H1 (cell line): ENCODE data around the gene VPS13C. TPM values are rescaled to one million over a fixed set of nuclear protein-coding genes. Genes with fewer than 3 reads are reported as not detected.

Source experiments
- CBX5 ChIP-seq: fragments of 300-800, 300-1000 bp; sonication (generic); IDR thresholded peaks from 2 replicates; pipeline ENCODE4 v1.7.1; 2016; ENCODE audit warnings: antibody characterized with exemption, low read length, low read depth
- CTBP2 ChIP-seq: IDR thresholded peaks from 2 replicates; pipeline ENCODE4 v1.7.0; 2011; ENCODE audit warnings: borderline replicate concordance, mild to moderate bottlenecking, moderate library complexity, mixed read lengths, low read length; ENCODE audit not compliant: insufficient read depth, insufficient read length
- JUN ChIP-seq: IDR thresholded peaks from 2 replicates; pipeline ENCODE4 v1.6.1; 2011; ENCODE audit warnings: low read depth, mild to moderate bottlenecking, improper control_type of control experiment, low read length
- MAFK ChIP-seq: IDR thresholded peaks from 2 replicates; pipeline ENCODE4 v1.6.1; 2012; ENCODE audit warnings: low read depth, mild to moderate bottlenecking, improper control_type of control experiment, low read length
- PHF8 ChIP-seq: fragments of 200-600 bp; sonication (generic); conservative IDR thresholded peaks from 2 replicates; pipeline ENCODE4 v1.7.1; 2012; ENCODE audit warnings: low read depth, mild to moderate bottlenecking, inconsistent platforms, low read length, moderate library complexity
- POU5F1 ChIP-seq: IDR thresholded peaks from 2 replicates; pipeline ENCODE4 v1.6.1; 2011; ENCODE audit warnings: low read depth, mild to moderate bottlenecking, low read length, moderate library complexity
- SIN3A ChIP-seq, 2 experiments: IDR thresholded peaks in 1 of 2; conservative IDR thresholded peaks in 1 of 2; 2 replicates each; pipeline ENCODE4 v1.6.1; 2011 to 2012; ENCODE audit warnings: low read length in 2 of 2, improper control_type of control experiment in 1 of 2, low read depth in 1 of 2, mild to moderate bottlenecking in 1 of 2
- SP2 ChIP-seq: IDR thresholded peaks from 2 replicates; pipeline ENCODE4 v1.6.1; 2012; ENCODE audit warnings: mild to moderate bottlenecking, low read length, inconsistent platforms
- SUZ12 ChIP-seq: fragments of 200-600 bp; sonication (generic); IDR thresholded peaks from 2 replicates; pipeline ENCODE4 v1.6.1; 2012; ENCODE audit warnings: mild to moderate bottlenecking, inconsistent platforms, low read length, moderate library complexity, mixed read lengths
- TAF1 ChIP-seq: IDR thresholded peaks from 2 replicates; pipeline ENCODE4 v1.6.1; 2011; ENCODE audit warnings: mild to moderate bottlenecking, low read depth, low read length
- TAF7 ChIP-seq: optimal IDR thresholded peaks from 2 replicates; pipeline ENCODE3; 2011; ENCODE audit warnings: low read depth, mild to moderate bottlenecking, inconsistent platforms, low read length, moderate library complexity, borderline replicate concordance
- TBP ChIP-seq: IDR thresholded peaks from 2 replicates; pipeline ENCODE4 v1.6.1; 2011; ENCODE audit warnings: low read depth, low read length, improper control_type of control experiment
- polyA plus RNA-seq, 7 experiments: library from polyadenylated mRNA; depleted of rRNA in 3 of 7; stranded (reverse) in 5 of 7; unstranded in 2 of 7; fragments of >200 nt in 5 of 7; fragments of 200-250 nt in 2 of 7; gene quantifications; 1 replicate in 5 of 7; 2 replicates in 1 of 7; 4 replicates in 1 of 7; pipeline versions ENCODE4 v1.2.1 to v1.2.3, GENCODE V29; 2011 to 2013; ENCODE audit warnings: missing spikeins in 2 of 7, mixed read lengths in 2 of 7
- total RNA-seq: library from RNA; stranded (reverse); fragmentation: NEBNext Ultra II Directional; extraction: Animal tissue kit (Norgen Biotek cat#: 25700); gene quantifications from 2 replicates; pipeline ENCODE4 v1.2.1, GENCODE V29; 2021
- TF ChIP-seq, protein P1 (sequence below): IDR thresholded peaks from 2 replicates; pipeline ENCODE4 v1.6.1; 2012; ENCODE audit warnings: low read length, inconsistent platforms

Gene VPS13C
- total and polyA plus RNA-seq, 2 of the 8 experiments (the other 6 are each of a cell fraction or from before 2014, with no cell fraction given): 4.8 to 18.8 TPM

- TF ChIP-seq TAF7 (no peak), SUZ12 (no peak), POU5F1 (no peak), PHF8 (no peak), CBX5 (no peak), CTBP2 (no peak), SP2 (no peak), TBP (no peak), MAFK (no peak), TAF1 (no peak), SIN3A (conservative IDR thresholded peaks at IDR 0.05 in 1 of 2, IDR thresholded peaks at IDR 0.05 in 1 of 2; ENCODE audit: low read depth in 1 of 2, low read length in 2 of 2) (no peak), JUN (no peak)
- TF ChIP-seq, protein P1, sequence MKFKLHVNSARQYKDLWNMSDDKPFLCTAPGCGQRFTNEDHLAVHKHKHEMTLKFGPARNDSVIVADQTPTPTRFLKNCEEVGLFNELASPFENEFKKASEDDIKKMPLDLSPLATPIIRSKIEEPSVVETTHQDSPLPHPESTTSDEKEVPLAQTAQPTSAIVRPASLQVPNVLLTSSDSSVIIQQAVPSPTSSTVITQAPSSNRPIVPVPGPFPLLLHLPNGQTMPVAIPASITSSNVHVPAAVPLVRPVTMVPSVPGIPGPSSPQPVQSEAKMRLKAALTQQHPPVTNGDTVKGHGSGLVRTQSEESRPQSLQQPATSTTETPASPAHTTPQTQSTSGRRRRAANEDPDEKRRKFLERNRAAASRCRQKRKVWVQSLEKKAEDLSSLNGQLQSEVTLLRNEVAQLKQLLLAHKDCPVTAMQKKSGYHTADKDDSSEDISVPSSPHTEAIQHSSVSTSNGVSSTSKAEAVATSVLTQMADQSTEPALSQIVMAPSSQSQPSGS: no peak
Observed at GRCh38 chr15:61907753-61908086, 152.5 kb downstream of the VPS13C start (continued).
